Small intestine (tissue), 4 donors: ENCODE results near the gene CAMLG. TPM values are rescaled to one million over a fixed set of nuclear protein-coding genes. Genes with fewer than 3 reads are reported as not detected.

Experiments used
- polyA plus RNA-seq, 4 donors: library from polyadenylated mRNA; stranded (reverse) in 3 of 4; unstranded in 1 of 4; fragments of 200-250 nt in 3 of 4; fragments of 120-200 nt in 1 of 4; gene quantifications; one replicate each; pipeline versions ENCODE4 v1.2.1 to v1.2.3, GENCODE V29; 2013
- donor health status: healthy with polysubstance abuse.
- donor health status: Bipolar disorder and iron deficiency.
- donor health status: healthy.

The CAMLG gene
- polyA plus RNA-seq, 4 donors, result 37.0 to 80.0 (median 52.5) TPM

Other genes starting within 250 kb of the CAMLG start
- gene JADE2, start 212.9 kb upstream of the CAMLG start, polyA plus RNA-seq, result 10 to 100 TPM in 2 of 4 donors, 1 to 10 TPM in 2; 8.1 to 37.4 (median 16.3) TPM
- 10 to 100 TPM; 45.5 to 92.6 (median 67.1) TPM for gene SAR1B, start 105.7 kb upstream of the CAMLG start, polyA plus RNA-seq
- 10 to 100 TPM in 3 of 4 donors, 1 to 10 TPM in 1; 9.9 to 53.0 (median 21.0) TPM for gene SEC24A, start 89.8 kb upstream of the CAMLG start, polyA plus RNA-seq
- gene DDX46, start 20.2 kb downstream of the CAMLG start, polyA plus RNA-seq, result 10 to 100 TPM; 17.0 to 53.9 (median 20.3) TPM
- 10 to 100 TPM; 13.2 to 49.4 (median 19.9) TPM for gene C5orf24, start 107.4 kb downstream of the CAMLG start, polyA plus RNA-seq
- gene TXNDC15, start 135.8 kb downstream of the CAMLG start, polyA plus RNA-seq, result 10 to 100 TPM; 11.9 to 51.5 (median 33.8) TPM
- gene PCBD2, start 166.6 kb downstream of the CAMLG start, polyA plus RNA-seq, result 10 to 100 TPM in 2 of 4 donors, 1 to 10 TPM in 2; 5.9 to 19.2 (median 12.4) TPM
- 1 to 10 TPM in 3 of 4 donors, under 1 TPM in 1; 0.46 to 5.8 (median 2.3) TPM for gene CATSPER3, start 229.4 kb downstream of the CAMLG start, polyA plus RNA-seq